Spleen (tissue), 11 donors: ENCODE data around the gene SPACA6. TPM values are rescaled to one million over a fixed set of nuclear protein-coding genes. Genes with fewer than 3 reads are reported as not detected.
A peak's percentile ranks its signal among the peaks of the same experiment; 100 is the strongest.

Experiments
- DNase-seq: peaks from one replicate; pipeline ENCODE4 v3.0.0-alpha.2; 2020
- H3K27ac ChIP-seq, 8 donors: fragments of 200-600 bp; sonication (generic) in 7 of 8; 1 replicate in 4 of 8; 2 replicates in 4 of 8; pipeline versions ENCODE4 v1.5.0 to v1.8.0; 2016 to 2021; ENCODE audit warnings: inconsistent platforms in 4 of 8, mild to moderate bottlenecking in 4 of 8, moderate library complexity in 1 of 8
- H3K27me3 ChIP-seq, 7 donors: fragments of 200-600 bp; sonication (generic) in 6 of 7; replicated peaks in 1 of 7; 1 replicate in 4 of 7; 2 replicates in 3 of 7; pipeline versions ENCODE4 v1.5.0 to v1.8.0; 2016 to 2021; ENCODE audit warnings: inconsistent platforms in 3 of 7, mild to moderate bottlenecking in 1 of 7
- H3K36me3 ChIP-seq, 6 donors: fragments of 200-600 bp; sonication (generic) in 5 of 6; 1 replicate in 4 of 6; 2 replicates in 2 of 6; pipeline versions ENCODE4 v1.5.0 to v1.8.0; 2016 to 2021; ENCODE audit warnings: inconsistent platforms in 2 of 6
- H3K4me1 ChIP-seq, 6 donors: fragments of 200-600 bp; sonication (generic) in 5 of 6; 1 replicate in 3 of 6; 2 replicates in 3 of 6; pipeline versions ENCODE4 v1.5.0 to v1.8.0; 2016 to 2021; ENCODE audit warnings: inconsistent platforms in 3 of 6
- H3K4me3 ChIP-seq, 8 donors: fragments of 200-600 bp; sonication (generic) in 7 of 8; 1 replicate in 4 of 8; 2 replicates in 4 of 8; pipeline versions ENCODE4 v1.5.0 to v1.8.0; 2016 to 2021; ENCODE audit warnings: inconsistent platforms in 4 of 8, mild to moderate bottlenecking in 4 of 8, moderate library complexity in 2 of 8
- H3K9me3 ChIP-seq, 8 donors: fragments of 200-600 bp; sonication (generic) in 7 of 8; 1 replicate in 4 of 8; 2 replicates in 4 of 8; pipeline versions ENCODE4 v1.5.0 to v1.8.0; 2016 to 2021; ENCODE audit warnings: inconsistent platforms in 4 of 8
- POLR2A ChIP-seq, 3 donors: fragments of 450-650 bp; IDR thresholded peaks; one replicate each; pipeline ENCODE4 v1.5.1; 2017; ENCODE audit warnings: antibody characterized with exemption in 3 of 3, mild to moderate bottlenecking in 1 of 3
- POLR2AphosphoS5 ChIP-seq, 3 donors: sonication (generic); formaldehyde crosslinking; IDR thresholded peaks; one replicate each; pipeline ENCODE4 v1.5.1; 2017; ENCODE audit warnings: antibody characterized with exemption in 3 of 3
- whole genome bisulfite sequencing, 5 donors: extraction: QIAGEN DNeasy Blood & Tissue Kit in 3 of 5; methylation state at CpG; one replicate each; pipeline versions ENCODE4 v1.1.5 to v1.1.7; 2013 to 2018; 5-methylcytosine and 5-hydroxymethylcytosine counted together
- intact Hi-C: fragments of 100-400 bp; cut with DNase I; formaldehyde crosslinking; loops from one replicate; pipeline ENCODE4 v1.15.0; 2023; ENCODE audit warnings: low total_unique reads
- polyA plus RNA-seq, 3 donors: library from polyadenylated mRNA; stranded (reverse); fragments of 200-250 nt; gene quantifications; one replicate each; pipeline ENCODE4 v1.2.1, GENCODE V29; 2013
- total RNA-seq, 7 donors: library from RNA; depleted of rRNA in 3 of 7; stranded (reverse); fragments of >200 nt in 3 of 7; fragmentation: NEBNext Ultra II Directional in 4 of 7; extraction: Animal tissue kit (Norgen Biotek cat#: 25700) in 4 of 7; gene quantifications; one replicate each; pipeline versions ENCODE4 v1.1.0 to v1.2.1, GENCODE V29; 2016 to 2021
- TF ChIP-seq, protein P1 (sequence below), 11 experiments: fragments of 200-600 bp in 7 of 11; fragments of 450-650 bp in 4 of 11; sonication (generic) in 4 of 11; IDR thresholded peaks in 8 of 11; conservative IDR thresholded peaks in 3 of 11; 1 replicate in 7 of 11; 2 replicates in 4 of 11; pipeline versions ENCODE4 v1.4.0 to v1.8.0; 2016 to 2021; ENCODE audit warnings: antibody characterized with exemption in 11 of 11, inconsistent platforms in 4 of 11, mild to moderate bottlenecking in 1 of 11
- donor health status: healthy with polysubstance abuse.
- donor health status: DM: no; HTN: no; CAD: no; lungs with moderate emphysema.
- donor health status: DM: no; HTN: no; CAD: no.
- donor health status: Bipolar disorder and iron deficiency.
- donor health status: healthy.
- donor health status: DM: no; HTN: no; CAD: no.
- donor health status: DM: yes; HTN: yes; CAD: no.

Gene SPACA6
- total and polyA plus RNA-seq, 10 donors, result 9.6 to 44.2 (median 20.2) TPM

- Histone ChIP-seq H3K27ac (peak overlapping the region; percentile 90 to 95 (median 91)), H3K27me3 (peaks cover 0 to 21% (median 7%) of the 10 kb centered on the region in 7 donors), H3K4me3 (peak overlapping the region; percentile 49 to 86 (median 60)), H3K9me3 (no peaks in the 10 kb centered on the region), H3K36me3 (peaks cover 0 to 63% (median 7%) of the 10 kb centered on the region in 6 donors), H3K4me1 (peaks cover 16 to 45% (median 31%) of the 10 kb centered on the region in 6 donors)
- peak; percentile 99 for DNase-seq
- WGBS, 5 donors, result 1 to 2% (median 1%) methylated on average over 31 to 74 of the region's 74 CpGs
- TF ChIP-seq, protein P1, sequence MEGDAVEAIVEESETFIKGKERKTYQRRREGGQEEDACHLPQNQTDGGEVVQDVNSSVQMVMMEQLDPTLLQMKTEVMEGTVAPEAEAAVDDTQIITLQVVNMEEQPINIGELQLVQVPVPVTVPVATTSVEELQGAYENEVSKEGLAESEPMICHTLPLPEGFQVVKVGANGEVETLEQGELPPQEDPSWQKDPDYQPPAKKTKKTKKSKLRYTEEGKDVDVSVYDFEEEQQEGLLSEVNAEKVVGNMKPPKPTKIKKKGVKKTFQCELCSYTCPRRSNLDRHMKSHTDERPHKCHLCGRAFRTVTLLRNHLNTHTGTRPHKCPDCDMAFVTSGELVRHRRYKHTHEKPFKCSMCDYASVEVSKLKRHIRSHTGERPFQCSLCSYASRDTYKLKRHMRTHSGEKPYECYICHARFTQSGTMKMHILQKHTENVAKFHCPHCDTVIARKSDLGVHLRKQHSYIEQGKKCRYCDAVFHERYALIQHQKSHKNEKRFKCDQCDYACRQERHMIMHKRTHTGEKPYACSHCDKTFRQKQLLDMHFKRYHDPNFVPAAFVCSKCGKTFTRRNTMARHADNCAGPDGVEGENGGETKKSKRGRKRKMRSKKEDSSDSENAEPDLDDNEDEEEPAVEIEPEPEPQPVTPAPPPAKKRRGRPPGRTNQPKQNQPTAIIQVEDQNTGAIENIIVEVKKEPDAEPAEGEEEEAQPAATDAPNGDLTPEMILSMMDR (IDR thresholded peaks at IDR 0.05 in 8 of 11, conservative IDR thresholded peaks at IDR 0.05 in 3 of 11), result peak; percentile 35 to 76 (median 58)
- TF ChIP-seq POLR2A (IDR thresholded peaks at IDR 0.05) (peak; percentile 25 to 66 (median 50)), POLR2AphosphoS5 (IDR thresholded peaks at IDR 0.05) (peak; percentile 97 to 98 (median 97))
- intact Hi-C loops, result no loop called here
These were observed 10.7 kb downstream of the SPACA6 start for GRCh38 chr19:51703575-51704515.

DNA sequence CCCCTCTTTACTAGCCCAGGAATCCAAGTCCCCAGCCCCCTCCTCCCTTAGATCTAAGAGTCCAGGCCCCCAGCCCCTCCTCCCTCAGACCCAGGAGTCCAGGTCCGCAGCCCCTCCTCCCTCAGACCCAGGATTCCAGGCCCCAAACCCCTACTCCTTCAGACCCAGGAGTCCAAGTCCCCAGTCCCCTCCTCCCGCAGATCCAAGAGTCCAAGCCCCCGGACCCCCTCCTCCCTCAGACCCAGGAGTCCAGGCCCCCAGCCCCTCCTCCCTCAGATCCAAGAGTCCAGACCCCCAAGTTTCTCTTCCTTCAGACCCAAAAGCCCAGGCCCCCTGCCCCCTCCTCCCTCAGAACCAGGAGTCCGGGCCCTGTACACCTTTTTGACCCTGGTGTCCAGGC, 11.5 kb downstream of the SPACA6 start:
- no peak for DNase-seq
- Histone ChIP-seq H3K9me3 (no peaks in the 10 kb centered on the region), H3K4me1 (peaks cover 16 to 45% (median 31%) of the 10 kb centered on the region in 6 donors), H3K27me3 (peaks cover 0 to 21% (median 7%) of the 10 kb centered on the region in 7 donors), H3K36me3 (peaks cover 0 to 58% (median 7%) of the 10 kb centered on the region in 6 donors), H3K4me3 (peak overlapping the region; percentile 49 to 86 (median 60)), H3K27ac (peak overlapping the region; percentile 90 to 95 (median 91))
- intact Hi-C loops, result no loop called here
- WGBS, 5 donors, result 35 to 52% (median 39%) methylated on average over 4 of the region's 4 CpGs
- TF ChIP-seq, protein P1 (IDR thresholded peaks at IDR 0.05 in 8 of 11, conservative IDR thresholded peaks at IDR 0.05 in 3 of 11), result no peak
- TF ChIP-seq POLR2A (IDR thresholded peaks at IDR 0.05) (no peak), POLR2AphosphoS5 (IDR thresholded peaks at IDR 0.05) (no peak)

GRCh38 chr19:51706296-51706695, 13.2 kb downstream of the SPACA6 start:
- Histone ChIP-seq H3K4me1 (peaks cover 16 to 50% (median 31%) of the 10 kb centered on the region in 6 donors), H3K4me3 (no peak overlapping the region), H3K27me3 (peaks cover 0 to 21% (median 7%) of the 10 kb centered on the region in 7 donors), H3K36me3 (peaks cover 0 to 44% (median 7%) of the 10 kb centered on the region in 6 donors), H3K27ac (peak overlapping the region in 1 of 8 donors; percentile 91), H3K9me3 (no peaks in the 10 kb centered on the region)
- DNase-seq, result no peak
- WGBS, 5 donors, result 97 to 100% (median 98%) methylated on average over 4 of the region's 4 CpGs
- TF ChIP-seq POLR2AphosphoS5 (IDR thresholded peaks at IDR 0.05) (no peak), POLR2A (IDR thresholded peaks at IDR 0.05) (no peak)
- TF ChIP-seq, protein P1 (IDR thresholded peaks at IDR 0.05 in 8 of 11, conservative IDR thresholded peaks at IDR 0.05 in 3 of 11), result no peak
- intact Hi-C loops, result no loop called here

DNA sequence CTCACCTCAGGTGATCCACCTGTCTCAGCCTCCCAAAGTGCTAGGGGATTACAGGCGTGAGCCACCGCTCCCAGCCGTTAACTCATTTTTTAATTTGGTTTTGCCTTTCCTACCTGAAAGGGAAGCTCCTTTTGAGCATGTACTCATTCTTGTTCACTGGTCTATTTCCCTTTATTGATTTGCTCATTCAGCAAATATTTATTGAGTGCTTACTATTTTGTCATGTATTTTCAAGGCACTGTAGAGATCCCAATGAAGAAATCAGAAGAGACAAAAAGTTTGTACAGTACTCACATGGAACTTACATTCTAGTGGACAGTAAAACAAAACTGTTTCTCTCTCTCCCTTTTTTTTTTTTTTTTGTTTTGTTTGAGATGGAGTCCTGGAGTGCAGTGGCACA, 13.8 kb downstream of the SPACA6 start:
- H3K4me3 ChIP-seq, result no peak overlapping the region
- no peak overlapping the region for H3K27ac ChIP-seq
- DNase-seq, result no peak
- 94 to 100% (median 98%) methylated on average over 3 of the region's 3 CpGs for WGBS, 5 donors
- no peaks in the 10 kb centered on the region for H3K9me3 ChIP-seq
- peaks cover 0 to 17% (median 7%) of the 10 kb centered on the region in 7 donors for H3K27me3 ChIP-seq
- peaks cover 16 to 55% (median 31%) of the 10 kb centered on the region in 6 donors for H3K4me1 ChIP-seq
- intact Hi-C loops, result no loop called here
- TF ChIP-seq, protein P1 (IDR thresholded peaks at IDR 0.05 in 8 of 11, conservative IDR thresholded peaks at IDR 0.05 in 3 of 11), result no peak
- TF ChIP-seq POLR2A (IDR thresholded peaks at IDR 0.05), result no peak
- no peak for TF ChIP-seq POLR2AphosphoS5 (IDR thresholded peaks at IDR 0.05)
- H3K36me3 ChIP-seq, result peaks cover 0 to 38% (median 7%) of the 10 kb centered on the region in 6 donors
